Thyroid gland (tissue), 4 donors: ENCODE results near the gene TLE4. TPM values are rescaled to one million over a fixed set of nuclear protein-coding genes. Genes with fewer than 3 reads are reported as not detected.
"Not testable (repeated sequence)": the region's sequence is repeated elsewhere in the genome, so short reads cannot be mapped to it uniquely, and the experiment has no call there.

Source experiments
- DNase-seq, 2 donors: peaks; one replicate each; pipeline ENCODE4 v3.0.0-alpha.2; 2019
- H3K27ac ChIP-seq, 3 donors: fragments of 200-600 bp; sonication (generic); 1 replicate in 2 of 3; 2 replicates in 1 of 3; pipeline ENCODE4 v1.5.1; 2016 to 2019; ENCODE audit warnings: mild to moderate bottlenecking in 1 of 3, moderate library complexity in 1 of 3
- H3K27me3 ChIP-seq: fragments of 200-600 bp; sonication (generic); one replicate; pipeline ENCODE4 v1.5.1; 2019
- H3K36me3 ChIP-seq, 2 donors: fragments of 200-600 bp; sonication (generic); one replicate each; pipeline ENCODE4 v1.5.1; 2016 to 2019
- H3K4me1 ChIP-seq, 2 donors: fragments of 200-600 bp; sonication (generic); one replicate each; pipeline ENCODE4 v1.5.1; 2017 to 2019
- H3K4me3 ChIP-seq, 3 donors: fragments of 200-600 bp; sonication (generic); replicated peaks in 1 of 3; 1 replicate in 2 of 3; 2 replicates in 1 of 3; pipeline ENCODE4 v1.5.1; 2016; ENCODE audit warnings: mild to moderate bottlenecking in 1 of 3
- H3K9me3 ChIP-seq: fragments of 200-600 bp; sonication (generic); one replicate; pipeline ENCODE4 v1.5.1; 2017
- CTCF ChIP-seq, 6 experiments: fragments of 200-600 bp in 3 of 6; fragments of 450-650 bp in 3 of 6; sonication (generic) in 3 of 6; IDR thresholded peaks; one replicate each; pipeline ENCODE4 v1.5.1; 2016 to 2019; ENCODE audit warnings: antibody characterized with exemption in 6 of 6, mild to moderate bottlenecking in 2 of 6, inconsistent platforms in 1 of 6, moderate library complexity in 1 of 6
- POLR2A ChIP-seq, 2 donors: fragments of 450-650 bp; IDR thresholded peaks; one replicate each; pipeline ENCODE4 v1.6.1; 2017; ENCODE audit warnings: antibody characterized with exemption in 2 of 2, mild to moderate bottlenecking in 2 of 2, moderate library complexity in 1 of 2
- WGBS, 2 donors: methylation state at CpG; one replicate each; pipeline ENCODE4 v1.1.5; 2017; 5-methylcytosine and 5-hydroxymethylcytosine counted together
- intact Hi-C: fragments of 100-400 bp; cut with DNase I; formaldehyde crosslinking; loops from one replicate; pipeline ENCODE4 v1.15.1; 2023
- total RNA-seq, 4 donors: library from RNA; depleted of rRNA; stranded (reverse); fragments of >200 nt; gene quantifications; one replicate each; pipeline ENCODE4 v1.2.3, GENCODE V29; 2016

Gene TLE4
- total RNA-seq, 4 donors from 2014 or later: 40.3 to 64.2 (median 52.8) TPM

- Histone ChIP-seq H3K27me3 (no peaks in the 10 kb centered on the region), H3K4me3 (no peak overlapping the region), H3K36me3 (no peaks in the 10 kb centered on the region), H3K9me3 (no peaks in the 10 kb centered on the region), H3K4me1 (no peaks in the 10 kb centered on the region), H3K27ac (no peak overlapping the region)
- no peak for DNase-seq
- intact Hi-C loops: no loop called here
- TF ChIP-seq CTCF (IDR thresholded peaks at IDR 0.05) (no peak), POLR2A (IDR thresholded peaks at IDR 0.05) (no peak)
Observed at GRCh38 chr9:79604149-79604548, 32.4 kb downstream of the TLE4 start.

- TF ChIP-seq CTCF (IDR thresholded peaks at IDR 0.05): no peak
- TF ChIP-seq POLR2A (IDR thresholded peaks at IDR 0.05): no peak
- no peaks in the 10 kb centered on the region for H3K36me3 ChIP-seq
- no peaks in the 10 kb centered on the region for H3K27me3 ChIP-seq
- no peak for DNase-seq
- intact Hi-C loops: no loop called here
- no peaks in the 10 kb centered on the region for H3K9me3 ChIP-seq
- H3K4me1 ChIP-seq: no peaks in the 10 kb centered on the region
- no peak overlapping the region for H3K4me3 ChIP-seq
- no peak overlapping the region for H3K27ac ChIP-seq
- WGBS, 2 donors: 93 to 94% methylated on average over 5 of the region's 5 CpGs
Observed at GRCh38 chr9:79604921-79605562, 33.3 kb downstream of the TLE4 start.

GRCh38 chr9:79606529-79606928, 34.8 kb downstream of the TLE4 start:
- H3K4me1 ChIP-seq, H3K36me3 ChIP-seq, H3K4me3 ChIP-seq, H3K9me3 ChIP-seq, H3K27ac ChIP-seq, H3K27me3 ChIP-seq, DNase-seq, intact Hi-C loops: not testable (repeated sequence)
- 76 to 82% methylated on average over 1 of the region's 1 CpG for WGBS, 2 donors

GRCh38 chr9:79609468-79610018, 37.8 kb downstream of the TLE4 start:
- Histone ChIP-seq H3K4me1 (peaks cover 0 to 2% of the 10 kb centered on the region in 2 donors), H3K27me3 (no peaks in the 10 kb centered on the region), H3K4me3 (no peak overlapping the region), H3K9me3 (no peaks in the 10 kb centered on the region), H3K27ac (no peak overlapping the region), H3K36me3 (no peaks in the 10 kb centered on the region)
- DNase-seq: no peak
- no peak for TF ChIP-seq CTCF (IDR thresholded peaks at IDR 0.05)
- no peak for TF ChIP-seq POLR2A (IDR thresholded peaks at IDR 0.05)
- intact Hi-C loops: no loop called here
- WGBS, 2 donors: 97 to 100% methylated on average over 1 of the region's 1 CpG

GRCh38 chr9:79610019-79610631, 38.4 kb downstream of the TLE4 start:
- no peak overlapping the region for H3K27ac ChIP-seq
- DNase-seq: no peak
- H3K4me1 ChIP-seq: peaks cover 0 to 2% of the 10 kb centered on the region in 2 donors
- H3K36me3 ChIP-seq: no peaks in the 10 kb centered on the region
- no peaks in the 10 kb centered on the region for H3K27me3 ChIP-seq
- H3K4me3 ChIP-seq: no peak overlapping the region
- WGBS, 2 donors: 83 to 86% methylated on average over 5 of the region's 5 CpGs
- intact Hi-C loops: no loop called here
- TF ChIP-seq CTCF (IDR thresholded peaks at IDR 0.05) (no peak), POLR2A (IDR thresholded peaks at IDR 0.05) (no peak)
- no peaks in the 10 kb centered on the region for H3K9me3 ChIP-seq
